Measurements from ENCODE around the gene INSR. TPM values are rescaled to one million over a fixed set of nuclear protein-coding genes. Genes with fewer than 3 reads are reported as not detected.

Gene INSR
- total RNA-seq, 1 donor from 2014 or later, result 3.2 TPM

GRCh38 chr19:7246601-7247000, 47.6 kb downstream of the INSR start:
- CTCF ChIA-PET, result no interaction called here
- POLR2A ChIA-PET, result interaction anchor here (0.7 kb wide), 1 partner anchor 14 kb away, joined by 3 read pairs; no protein-coding TSS in a partner anchor

GRCh38 chr19:7242601-7243258, 51.5 kb downstream of the INSR start:
- POLR2A ChIA-PET, result interaction anchor here (0.6 to 1.1 kb wide), 3 partner anchors 22 to 51 kb away, joined by 3 to 5 read pairs (median 3); partner anchors contain the start of gene INSR
- peak overlapping the region; percentile 13 for H3K4me3 Mint-ChIP-seq

More at GRCh38 chr19:7246601-7247000, 47.6 kb downstream of the INSR start:
- no peak for ATAC-seq (ENCODE audit: low read depth)
- TF ChIP-seq CTCF (IDR thresholded peaks at IDR 0.05), result no peak
- Mint-ChIP-seq H3K9me3 (peaks cover 3% of the 10 kb centered on the region), H3K36me3 (ENCODE audit: low read depth) (no peaks in the 10 kb centered on the region), H3K4me3 (no peak overlapping the region), H3K27ac (no peak overlapping the region), H3K4me1 (peaks cover 18% of the 10 kb centered on the region), H3K27me3 (peaks cover 1% of the 10 kb centered on the region)
- intact Hi-C loops (cut with micrococcal nuclease), result no loop called here
- DNase-seq, result no peak

GRCh38 chr19:7238051-7238450, 56.2 kb downstream of the INSR start:
- TF ChIP-seq CTCF (IDR thresholded peaks at IDR 0.05), result no peak
- ATAC-seq (ENCODE audit: low read depth) (no peak), DNase-seq (no peak)
- Mint-ChIP-seq H3K4me3 (no peak overlapping the region), H3K36me3 (ENCODE audit: low read depth) (no peaks in the 10 kb centered on the region), H3K9me3 (peaks cover 7% of the 10 kb centered on the region), H3K4me1 (peaks cover 12% of the 10 kb centered on the region), H3K27me3 (no peaks in the 10 kb centered on the region), H3K27ac (no peak overlapping the region)
- ChIA-PET POLR2A (interaction anchor here (0.6 kb wide), 1 partner anchor 101 kb away, joined by 8 read pairs; no protein-coding TSS in a partner anchor), CTCF (no interaction called here)
- intact Hi-C loops (cut with micrococcal nuclease), result no loop called here

More at GRCh38 chr19:7242601-7243258, 51.5 kb downstream of the INSR start:
- intact Hi-C loops (cut with micrococcal nuclease), result no loop called here
- peaks cover 10% of the 10 kb centered on the region for H3K9me3 Mint-ChIP-seq
- no peaks in the 10 kb centered on the region for H3K27me3 Mint-ChIP-seq
- CTCF ChIA-PET, result no interaction called here
- no peaks in the 10 kb centered on the region for H3K36me3 Mint-ChIP-seq (ENCODE audit: low read depth)
- peak; percentile 34 for ATAC-seq (ENCODE audit: low read depth)
- peak overlapping the region; percentile 66 for H3K27ac Mint-ChIP-seq
- H3K4me1 Mint-ChIP-seq, result peaks cover 16% of the 10 kb centered on the region
- DNase-seq, result no peak
- no peak for TF ChIP-seq CTCF (IDR thresholded peaks at IDR 0.05)

- Mint-ChIP-seq H3K27me3 (no peaks in the 10 kb centered on the region), H3K4me3 (no peak overlapping the region), H3K4me1 (no peaks in the 10 kb centered on the region), H3K27ac (no peak overlapping the region), H3K9me3 (peaks cover 7% of the 10 kb centered on the region), H3K36me3 (ENCODE audit: low read depth) (no peaks in the 10 kb centered on the region)
- POLR2A ChIA-PET, result no interaction called here
- CTCF ChIA-PET, result no interaction called here
- no peak for ATAC-seq (ENCODE audit: low read depth)
- DNase-seq, result no peak
- intact Hi-C loops (cut with micrococcal nuclease), result no loop called here
- no peak for TF ChIP-seq CTCF (IDR thresholded peaks at IDR 0.05)
These were observed 58.1 kb downstream of the INSR start for GRCh38 chr19:7236153-7236552.

GRCh38 chr19:7230826-7231225, 63.4 kb downstream of the INSR start:
- H3K9me3 Mint-ChIP-seq, result no peaks in the 10 kb centered on the region
- H3K36me3 Mint-ChIP-seq (ENCODE audit: low read depth), result no peaks in the 10 kb centered on the region
- TF ChIP-seq CTCF (IDR thresholded peaks at IDR 0.05), result no peak
- DNase-seq, result no peak
- H3K27me3 Mint-ChIP-seq, result no peaks in the 10 kb centered on the region
- ATAC-seq (ENCODE audit: low read depth), result no peak
- no peak overlapping the region for H3K4me3 Mint-ChIP-seq
- no peaks in the 10 kb centered on the region for H3K4me1 Mint-ChIP-seq
- ChIA-PET CTCF (no interaction called here), POLR2A (no interaction called here)
- intact Hi-C loops (cut with micrococcal nuclease), result no loop called here
- no peak overlapping the region for H3K27ac Mint-ChIP-seq

All from activated B cell treated with CpG ODN at 0.5 μM for 24 hours (primary cell).